Liver (tissue), 3 donors: ENCODE results near the gene ZNF680.

Experiments used
- ATF3 ChIP-seq: IDR thresholded peaks from 2 replicates; pipeline ENCODE4 v1.6.1; 2016; ENCODE audit warnings: antibody characterized with exemption
- CTCF ChIP-seq: fragments of 150-350 bp; IDR thresholded peaks from 2 replicates; pipeline ENCODE4 v1.5.1; 2017; ENCODE audit warnings: improper control_type of control experiment, low read depth, low read length; ENCODE audit not compliant: missing input control
- EGR1 ChIP-seq, 2 donors: IDR thresholded peaks; 2 replicates each; pipeline ENCODE4 v1.6.1; 2016 to 2018; ENCODE audit warnings: antibody characterized with exemption in 2 of 2, low read depth in 2 of 2
- GABPA ChIP-seq, 2 donors: IDR thresholded peaks in 1 of 2; conservative IDR thresholded peaks in 1 of 2; 2 replicates each; pipeline ENCODE4 v1.6.1; 2016; ENCODE audit warnings: antibody characterized with exemption in 2 of 2, mild to moderate bottlenecking in 1 of 2, moderate library complexity in 1 of 2
- JUND ChIP-seq, 2 donors: IDR thresholded peaks; 2 replicates each; pipeline ENCODE4 v1.6.1; 2016; ENCODE audit warnings: antibody characterized with exemption in 2 of 2
- MAX ChIP-seq: IDR thresholded peaks from 2 replicates; pipeline ENCODE4 v1.6.1; 2016; ENCODE audit warnings: antibody characterized with exemption
- REST ChIP-seq: IDR thresholded peaks from 2 replicates; pipeline ENCODE4 v1.6.1; 2016; ENCODE audit warnings: antibody characterized with exemption, mild to moderate bottlenecking
- TAF1 ChIP-seq: conservative IDR thresholded peaks from 2 replicates; pipeline ENCODE4 v1.6.1; 2016; ENCODE audit warnings: antibody characterized with exemption, mild to moderate bottlenecking
- YY1 ChIP-seq: IDR thresholded peaks from 2 replicates; pipeline ENCODE4 v1.6.1; 2016; ENCODE audit warnings: antibody characterized with exemption, mild to moderate bottlenecking
- donor health status: healthy.
- donor health status: healthy.

- TF ChIP-seq REST (no peak), JUND (IDR thresholded peaks at IDR 0.05) (no peak), CTCF (no peak), GABPA (IDR thresholded peaks at IDR 0.05 in 1 of 2, conservative IDR thresholded peaks at IDR 0.05 in 1 of 2) (no peak), YY1 (no peak), MAX (no peak), ATF3 (no peak), EGR1 (IDR thresholded peaks at IDR 0.05; ENCODE audit: low read depth in 2 of 2) (no peak), TAF1 (no peak)
Observed at GRCh38 chr7:64581926-64582894, 19.3 kb upstream of the ZNF680 start.
